GM18858 (cell line): ENCODE data around the gene TPD52L3.

Source experiments
- ATAC-seq: cut with Tn5 transposase; IDR thresholded peaks from one replicate; pipeline ENCODE4 v1.9.1; 2021; ENCODE audit not compliant: unreplicated experiment

Gene TPD52L3

GRCh38 chr9:6328103-6328502, at the start of gene TPD52L3:
Gene TPD52L3, plus strand, starts transcription at chr9:6328375. Its CDS starts 221 bp downstream, at chr9:6328596.
- ATAC-seq = no peak

- no peak for ATAC-seq
Measured at GRCh38 chr9:6301858-6302257, 26.3 kb upstream of the TPD52L3 start.

GRCh38 chr9:6302417-6302816, 25.8 kb upstream of the TPD52L3 start:
- ATAC-seq = no peak

- ATAC-seq = no peak
Measured at GRCh38 chr9:6304232-6304631, 23.9 kb upstream of the TPD52L3 start.

- ATAC-seq = no peak
Measured at GRCh38 chr9:6305954-6306563, 22.1 kb upstream of the TPD52L3 start.

- no peak for ATAC-seq
Measured at GRCh38 chr9:6307551-6308096, 20.6 kb upstream of the TPD52L3 start.

- ATAC-seq = no peak
Measured at GRCh38 chr9:6330958-6331634, 2.9 kb downstream of the TPD52L3 start.

- no peak for ATAC-seq
Measured at GRCh38 chr9:6334305-6334704, 6.1 kb downstream of the TPD52L3 start.

GRCh38 chr9:6348766-6349165, 20.6 kb downstream of the TPD52L3 start:
- ATAC-seq = no peak

GRCh38 chr9:6351737-6352136, 23.6 kb downstream of the TPD52L3 start:
- ATAC-seq = no peak

GRCh38 chr9:6354072-6354686, 26.0 kb downstream of the TPD52L3 start:
- peak; percentile 59 for ATAC-seq

- ATAC-seq = peak; percentile 73
Measured at GRCh38 chr9:6355728-6356127, 27.6 kb downstream of the TPD52L3 start.

GRCh38 chr9:6356441-6356840, 28.3 kb downstream of the TPD52L3 start:
- ATAC-seq = no peak

- ATAC-seq = no peak
Measured at GRCh38 chr9:6356904-6357303, 28.7 kb downstream of the TPD52L3 start.

GRCh38 chr9:6367128-6367890, 39.1 kb downstream of the TPD52L3 start:
- ATAC-seq = no peak

GRCh38 chr9:6368831-6369230, 40.7 kb downstream of the TPD52L3 start:
- ATAC-seq = no peak
